HG03139 (cell line): ENCODE data around the gene PRKCZ.
"Not testable (repeated sequence)": the region's sequence is repeated elsewhere in the genome, so short reads cannot be mapped to it uniquely, and the experiment has no call there.

Experiments
- ATAC-seq: cut with Tn5 transposase; IDR thresholded peaks from one replicate; pipeline ENCODE4 v1.9.1; 2021; ENCODE audit not compliant: unreplicated experiment

Gene PRKCZ

DNA sequence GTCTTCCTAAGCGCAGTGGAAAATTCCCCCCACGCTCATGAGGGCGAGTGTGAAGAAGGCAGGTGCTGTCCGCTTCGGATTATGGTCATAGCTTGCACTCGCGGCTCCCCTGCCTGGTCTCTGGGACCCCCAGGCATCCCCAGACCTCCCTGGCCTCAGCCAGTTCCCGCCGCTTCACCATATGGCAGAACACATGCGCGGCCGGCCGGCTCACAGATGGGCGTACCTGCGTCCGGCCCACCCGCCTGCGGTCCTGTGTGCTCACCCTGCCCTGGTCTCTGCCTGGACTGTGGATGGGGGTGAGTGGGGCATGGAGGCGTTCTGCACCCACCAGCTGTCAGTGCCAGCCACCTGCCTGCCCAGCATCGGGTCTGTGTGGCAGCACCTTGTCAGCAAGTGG, 34.1 kb downstream of the PRKCZ start:
- ATAC-seq = no peak

DNA sequence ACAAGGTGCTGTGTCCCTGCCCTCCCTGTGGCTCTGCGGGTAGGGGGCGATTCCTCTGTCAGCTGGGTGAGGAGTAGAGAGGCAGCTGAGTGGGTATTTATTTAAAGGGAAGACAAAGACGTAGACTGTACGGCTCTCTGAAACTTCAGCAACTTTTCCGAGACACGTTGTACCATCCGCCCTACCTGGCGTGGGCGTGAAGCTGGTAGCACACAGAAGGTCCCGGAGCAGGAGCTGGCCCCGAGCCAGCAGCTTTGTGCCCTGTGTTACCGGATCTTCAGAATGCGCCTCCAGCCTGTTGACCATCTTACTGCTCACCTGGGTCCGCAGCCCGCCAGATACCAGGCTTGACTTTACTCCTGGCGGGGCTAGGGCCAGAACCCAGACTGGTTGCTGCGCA, 34.9 kb downstream of the PRKCZ start:
- no peak for ATAC-seq

DNA sequence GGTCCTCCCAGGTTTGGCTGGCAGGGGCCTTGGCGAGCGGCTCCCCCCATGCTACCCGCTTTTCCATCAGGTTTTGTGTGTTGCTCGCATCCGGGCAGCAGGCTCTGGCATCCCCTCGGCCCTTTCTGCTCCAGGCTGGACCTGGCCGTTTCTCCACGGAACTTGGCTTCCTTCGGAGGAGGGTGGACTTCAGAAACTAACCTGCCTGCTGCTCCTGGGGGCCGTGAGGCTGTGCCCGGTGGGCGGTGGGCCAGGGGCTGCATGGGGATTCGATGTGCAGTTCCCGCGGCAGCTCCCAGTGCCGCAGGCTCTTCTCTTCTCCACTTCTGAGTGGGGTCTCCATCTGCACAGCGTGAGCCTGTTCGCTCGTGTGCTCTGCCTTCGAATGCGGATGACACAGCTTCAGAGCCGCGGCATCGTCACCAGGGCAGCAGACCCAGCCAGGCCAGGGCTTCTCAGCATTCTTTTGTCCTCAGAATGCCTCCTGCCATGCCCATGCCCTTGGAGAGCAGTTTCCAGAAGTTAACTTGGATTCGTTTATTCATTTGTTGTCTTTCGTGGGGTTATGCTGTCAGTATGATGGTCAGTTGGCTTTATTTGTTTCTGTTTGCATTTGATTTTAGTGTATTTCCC, 36.4 kb downstream of the PRKCZ start:
- ATAC-seq = no peak

DNA sequence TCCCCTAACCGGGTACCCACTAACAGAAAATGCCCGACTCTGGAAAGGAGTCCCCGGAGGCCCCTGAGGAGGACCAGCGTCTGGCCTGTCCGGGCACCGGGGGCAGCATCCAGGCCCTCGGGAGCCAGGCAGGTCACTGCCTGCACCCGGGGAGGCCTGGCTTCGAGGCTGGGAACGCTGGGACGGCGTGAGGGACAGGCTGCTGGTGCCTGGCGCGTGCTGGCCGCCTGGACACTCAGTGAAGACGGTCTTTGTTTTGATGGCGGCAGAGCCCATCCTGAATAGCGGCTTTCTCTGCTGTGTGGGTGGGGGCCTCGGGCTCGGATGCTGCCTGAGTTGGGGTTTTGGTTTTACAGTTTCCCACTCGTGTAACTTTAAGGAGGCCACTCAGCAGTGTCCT, 37.6 kb downstream of the PRKCZ start:
- ATAC-seq = no peak

DNA sequence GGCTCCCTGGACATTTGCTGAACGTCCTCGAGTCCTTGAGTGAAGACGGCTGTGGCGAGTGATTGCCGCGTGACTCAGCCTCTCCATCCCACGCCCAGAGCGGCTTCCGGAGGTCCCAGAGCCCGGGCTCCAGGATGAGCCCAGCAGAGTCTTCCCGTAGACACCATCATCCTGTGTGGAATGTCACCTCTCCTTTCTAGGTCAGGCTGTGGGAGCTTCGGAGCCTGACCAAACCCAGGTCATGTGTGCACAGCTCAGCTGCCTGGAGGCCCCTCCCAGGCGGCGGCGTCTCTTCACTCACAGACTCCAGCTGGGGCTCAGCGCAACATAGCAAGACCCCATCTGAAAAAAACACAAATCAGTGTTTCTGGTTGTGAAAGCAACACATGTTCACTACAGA, 38.2 kb downstream of the PRKCZ start:
- ATAC-seq = no peak

DNA sequence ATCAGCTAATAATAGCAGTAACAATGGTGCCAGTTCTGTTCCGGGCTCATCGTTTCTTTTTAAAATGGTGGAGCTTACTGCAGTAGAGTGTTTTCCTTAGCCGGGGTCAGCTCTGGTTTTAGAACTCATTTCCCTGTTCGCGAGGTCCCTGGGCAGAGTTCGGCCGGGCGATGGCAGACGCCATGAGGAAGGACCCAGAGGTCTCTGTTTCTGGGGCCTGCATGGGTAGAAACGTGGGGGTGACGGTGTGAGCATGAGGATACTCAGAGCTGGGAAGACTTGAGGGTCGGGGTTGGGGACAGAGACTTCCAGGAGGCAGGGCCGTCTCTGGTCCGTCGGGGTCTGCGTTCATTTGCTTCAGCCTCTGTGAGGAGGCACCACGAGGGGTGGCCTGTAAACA, 38.8 kb downstream of the PRKCZ start:
- no peak for ATAC-seq

DNA sequence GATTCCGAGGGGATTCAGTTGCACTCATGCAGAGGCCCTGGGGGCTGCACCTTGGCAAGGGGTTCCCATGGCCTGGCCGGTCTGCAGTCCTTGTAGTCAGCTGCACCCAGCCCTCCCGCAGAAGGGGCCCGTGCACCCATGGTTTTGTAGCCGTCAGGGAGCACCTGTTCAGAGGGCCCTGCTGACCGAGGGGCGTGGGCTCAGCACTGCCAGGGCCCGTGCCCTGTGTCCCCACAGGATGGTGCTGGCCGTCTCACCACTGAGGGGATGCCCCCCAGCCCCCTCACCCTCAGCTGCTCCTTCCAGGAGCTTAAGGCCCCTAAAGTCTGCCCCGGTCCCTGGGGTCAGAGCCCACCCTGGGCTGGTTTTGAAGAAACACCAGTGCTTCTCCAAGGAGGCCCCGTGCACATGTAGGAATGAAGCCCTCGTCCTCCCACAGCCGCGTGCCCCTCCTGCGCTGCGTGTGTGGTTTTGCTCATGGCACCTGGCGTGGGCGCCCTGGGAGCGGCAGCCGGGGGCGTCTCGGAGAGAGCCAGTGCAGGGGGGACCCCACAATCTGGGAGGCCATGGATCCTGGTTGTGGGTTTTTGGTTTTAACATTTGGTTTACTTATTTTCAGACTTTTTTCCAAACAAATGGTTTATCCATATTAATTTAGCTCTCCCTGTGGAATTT, 40.1 kb downstream of the PRKCZ start:
- no peak for ATAC-seq

DNA sequence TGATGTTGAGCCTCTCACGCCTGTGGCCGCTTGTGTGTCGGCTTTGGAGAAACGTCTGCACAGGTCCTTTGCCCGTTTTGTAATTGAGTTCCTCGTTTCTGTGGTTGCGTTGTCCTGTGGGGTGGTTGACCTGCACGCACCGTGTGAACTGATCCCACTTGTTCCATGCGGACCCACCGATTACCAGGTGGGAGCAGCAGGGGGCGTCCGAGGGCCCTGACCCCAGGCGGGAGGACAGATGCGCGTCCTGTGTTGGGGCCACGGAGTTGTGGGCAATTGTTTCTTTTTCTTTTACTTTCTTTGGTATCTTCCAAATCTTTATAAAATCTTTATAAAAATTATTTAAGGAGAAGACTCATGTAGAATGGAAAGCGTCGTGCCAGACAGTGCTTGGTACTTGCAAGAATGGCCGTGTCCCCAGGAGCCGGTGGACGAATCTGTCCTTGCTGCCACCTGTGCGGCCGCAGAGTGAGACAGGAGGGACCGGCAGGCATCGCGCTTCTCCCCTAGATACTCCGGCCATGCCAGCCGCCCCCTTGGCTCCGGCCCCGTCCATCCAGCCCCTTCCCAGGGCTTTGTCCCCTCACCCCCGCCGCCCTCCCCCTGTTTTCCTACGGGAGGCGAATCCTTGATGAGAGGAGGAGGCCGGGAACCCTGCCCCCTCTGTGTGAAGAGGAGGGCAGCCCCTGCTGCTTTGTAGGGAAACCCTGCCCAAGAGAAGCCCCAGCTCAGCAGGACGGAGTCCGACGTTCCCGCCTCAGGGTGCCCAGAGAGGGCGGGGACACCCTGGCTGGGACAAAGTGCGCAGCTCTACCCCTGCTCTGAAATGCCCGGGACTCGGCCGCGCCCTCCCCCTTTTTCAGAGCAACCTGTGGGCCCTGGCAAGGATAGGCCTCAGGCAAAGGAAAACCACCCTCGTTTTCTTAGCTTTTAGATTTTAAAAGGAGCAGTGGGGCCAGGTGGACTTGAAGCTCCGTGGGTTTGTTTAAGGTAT, 41.7 kb downstream of the PRKCZ start:
- ATAC-seq = no peak

DNA sequence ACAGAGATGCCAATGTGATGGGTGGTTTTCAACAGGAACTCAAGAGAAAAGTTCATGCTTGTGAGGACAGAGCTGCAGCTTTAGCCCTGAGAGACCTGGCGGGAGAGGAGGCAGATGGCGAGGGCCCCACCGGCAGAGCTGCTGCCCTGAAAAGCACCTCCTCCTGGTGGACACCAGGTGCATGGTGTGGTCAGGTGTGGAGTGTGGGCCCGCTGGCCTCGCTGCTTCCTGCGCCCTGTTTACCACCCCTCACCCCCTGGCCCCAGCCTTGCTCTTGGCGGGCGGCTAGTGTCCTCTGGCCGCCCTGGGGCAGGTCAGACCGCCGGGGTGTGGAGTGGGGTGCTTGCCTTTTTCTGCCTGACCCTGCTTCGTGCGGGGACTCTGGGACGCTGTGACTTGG, 42.8 kb downstream of the PRKCZ start:
- ATAC-seq = no peak

DNA sequence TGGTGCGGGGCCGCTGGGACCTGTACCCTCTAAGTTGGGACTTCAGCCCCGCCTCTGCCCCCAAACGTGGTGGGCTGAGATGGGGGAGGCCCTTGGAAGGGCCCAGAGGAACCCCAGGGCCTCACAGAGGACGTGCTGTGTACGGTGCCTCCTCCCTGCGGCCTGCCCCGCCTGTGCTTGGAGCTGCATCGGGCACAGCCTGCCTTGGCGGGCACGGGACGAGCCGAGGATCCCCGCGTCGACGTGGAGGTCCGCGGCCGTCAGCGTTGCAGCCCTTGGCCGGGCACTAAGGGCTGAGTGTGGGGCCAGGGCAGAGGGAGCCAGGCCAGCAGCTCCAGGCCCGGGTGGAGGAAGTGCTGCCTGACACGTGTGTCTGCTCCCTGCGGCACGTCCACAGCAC, 43.4 kb downstream of the PRKCZ start:
- ATAC-seq = no peak

DNA sequence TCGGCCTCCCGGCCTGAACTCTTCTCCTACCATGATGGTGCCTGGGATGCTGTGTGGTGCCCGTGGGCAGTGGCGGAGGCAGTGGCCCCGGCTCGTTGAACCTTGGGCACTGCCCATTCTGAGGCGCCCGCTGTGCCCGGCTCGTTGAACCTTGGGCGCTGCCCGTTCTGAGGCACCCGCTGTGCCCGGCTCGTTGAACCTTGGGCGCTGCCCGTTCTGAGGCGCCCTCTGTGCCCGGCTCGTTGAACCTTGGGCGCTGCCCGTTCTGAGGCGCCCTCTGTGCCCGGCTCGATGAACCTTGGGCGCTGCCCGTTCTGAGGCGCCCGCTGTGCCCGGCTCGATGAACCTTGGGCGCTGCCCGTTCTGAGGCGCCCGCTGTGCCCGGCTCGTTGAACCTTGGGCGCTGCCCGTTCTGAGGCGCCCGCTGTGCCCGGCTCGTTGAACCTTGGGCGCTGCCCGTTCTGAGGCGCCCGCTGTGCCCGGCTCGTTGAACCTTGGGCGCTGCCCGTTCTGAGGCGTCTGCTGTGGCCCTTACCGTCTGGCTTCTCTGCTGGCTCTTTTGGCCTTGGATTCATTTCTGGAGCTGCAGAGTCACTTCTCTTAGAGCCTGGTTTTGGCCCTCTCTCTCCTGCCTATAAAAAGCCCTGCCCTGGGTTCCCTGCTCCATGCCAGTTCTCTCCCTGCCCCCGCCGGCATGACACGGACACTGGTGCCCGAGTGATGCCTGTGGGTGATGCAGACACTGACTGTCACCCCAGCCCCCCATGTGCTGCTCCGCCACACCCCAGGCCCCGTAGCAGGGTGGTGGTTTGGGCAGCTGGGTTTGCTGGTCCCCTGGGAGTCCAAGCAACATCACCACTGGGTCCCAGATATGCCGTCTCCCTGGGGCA, 44.3 kb downstream of the PRKCZ start:
- ATAC-seq = not testable (repeated sequence)

DNA sequence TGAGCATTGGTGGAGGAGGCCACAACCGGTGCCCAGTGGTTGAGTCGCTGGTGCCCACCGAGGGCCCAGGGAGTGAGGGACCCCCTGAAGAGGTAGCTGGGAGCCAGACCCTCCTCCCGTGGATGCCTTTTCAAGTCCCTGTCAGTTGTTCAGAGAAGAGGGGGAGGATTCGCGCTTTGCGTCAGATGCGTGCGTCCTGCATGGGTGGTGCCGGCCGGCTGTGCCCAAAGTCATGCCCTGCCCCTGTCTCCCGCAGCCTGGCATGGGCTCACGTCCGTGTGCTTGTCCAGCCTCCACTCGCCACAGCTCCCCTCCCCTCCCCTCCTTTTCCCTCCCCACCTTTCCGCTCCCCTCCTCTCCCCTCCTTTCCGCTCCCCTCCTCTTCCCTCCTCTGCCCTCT, 45.2 kb downstream of the PRKCZ start:
- no peak for ATAC-seq

DNA sequence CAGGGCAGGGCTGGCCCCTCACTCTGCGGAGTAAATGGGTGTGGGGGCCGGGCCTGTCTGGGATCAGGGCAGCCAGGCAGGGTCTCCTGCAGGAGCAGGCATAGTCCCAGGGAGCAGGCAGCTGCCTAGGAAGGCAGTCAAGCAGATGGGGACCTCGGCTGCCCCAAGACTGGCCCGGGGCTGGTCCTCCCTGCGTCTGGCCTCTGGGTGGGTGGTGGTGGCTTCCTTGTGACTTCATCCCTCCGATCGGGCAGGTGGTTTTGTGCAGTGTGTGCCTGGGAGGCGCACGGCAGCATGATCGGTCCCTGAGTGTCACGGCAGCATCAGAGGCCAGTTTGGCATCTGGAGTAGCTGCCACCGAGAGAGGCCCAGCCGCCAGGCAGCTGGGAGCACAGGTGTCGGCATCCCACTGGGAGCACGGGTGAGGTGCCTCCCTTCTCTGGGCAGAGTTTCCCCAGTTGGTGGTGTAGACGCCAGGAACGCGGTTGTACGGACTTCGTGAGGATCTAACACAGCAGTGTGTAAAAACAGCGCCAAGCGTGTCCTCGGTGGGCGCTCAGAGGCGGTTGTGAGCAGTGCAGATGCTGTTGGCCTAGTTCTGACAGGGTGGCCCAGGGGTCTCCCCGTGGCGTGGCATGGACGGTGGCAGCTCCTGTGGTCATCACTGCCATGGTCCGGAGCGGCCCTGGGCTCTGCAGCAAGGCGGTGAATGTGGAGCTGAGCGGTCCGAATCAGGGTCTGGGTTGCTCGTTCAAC, 45.9 kb downstream of the PRKCZ start:
- ATAC-seq = no peak

DNA sequence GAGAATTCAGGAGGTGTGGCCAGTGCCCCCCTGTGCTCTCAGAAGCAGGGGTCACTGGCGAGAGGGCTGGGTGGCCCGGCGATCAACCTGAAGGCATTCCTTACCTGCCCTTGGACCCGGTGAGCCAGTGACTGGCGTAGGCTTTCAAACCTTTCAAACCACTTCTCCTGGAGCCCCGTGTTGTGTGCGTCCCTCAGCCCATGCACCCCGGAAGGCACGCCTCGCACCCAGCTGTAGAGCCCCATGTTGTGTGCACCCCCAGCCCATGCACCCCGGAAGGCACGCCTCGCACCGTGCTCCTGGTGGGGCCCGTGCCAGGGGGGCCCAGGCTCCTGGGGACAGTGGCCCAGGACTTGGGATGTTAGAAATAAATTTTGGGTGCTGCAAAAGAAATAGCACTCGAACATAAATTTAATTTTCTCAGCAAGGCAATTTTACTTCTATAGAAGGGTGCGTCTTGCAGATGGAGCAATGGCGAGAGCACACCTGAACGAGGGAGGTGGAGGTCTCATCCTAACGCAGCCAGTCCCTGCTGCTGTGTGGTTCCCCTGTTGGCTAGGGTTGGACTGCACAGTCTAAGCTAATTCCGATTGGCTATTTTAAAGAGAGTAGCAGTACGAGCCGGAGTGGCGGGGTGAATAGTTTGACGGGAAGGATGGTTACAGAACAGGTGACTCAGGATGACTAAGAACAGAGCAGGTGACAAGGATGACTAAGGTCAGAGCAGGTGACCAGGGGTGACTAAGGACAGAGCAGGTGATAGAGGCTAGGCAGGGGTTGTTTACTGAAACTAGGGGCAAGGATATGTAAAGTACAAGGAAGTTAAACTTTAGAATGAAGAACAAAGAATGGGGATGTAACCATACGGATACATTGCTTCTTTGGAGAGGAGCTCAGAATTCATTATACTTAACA, 47.4 kb downstream of the PRKCZ start:
- no peak for ATAC-seq

DNA sequence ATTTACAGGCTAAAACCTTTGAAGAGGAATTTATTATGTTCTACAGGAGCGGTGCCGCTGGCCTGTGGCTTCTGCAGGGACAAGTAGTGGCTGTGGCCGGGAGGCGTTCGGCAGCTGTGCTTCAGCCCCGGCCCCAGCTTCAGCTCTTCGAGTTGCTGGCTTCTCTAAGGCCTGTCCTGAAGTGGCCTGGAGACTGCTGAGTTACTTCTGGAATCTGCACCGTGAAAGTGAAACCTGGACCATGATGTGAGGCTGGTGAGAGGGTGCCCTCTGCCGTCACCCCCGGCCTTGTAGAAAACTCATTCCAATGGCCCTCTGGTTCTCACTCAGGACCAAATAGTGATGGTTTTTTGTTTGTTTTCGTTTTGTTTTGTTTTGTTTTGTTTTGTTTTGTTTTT, 48.1 kb downstream of the PRKCZ start:
- ATAC-seq = no peak

DNA sequence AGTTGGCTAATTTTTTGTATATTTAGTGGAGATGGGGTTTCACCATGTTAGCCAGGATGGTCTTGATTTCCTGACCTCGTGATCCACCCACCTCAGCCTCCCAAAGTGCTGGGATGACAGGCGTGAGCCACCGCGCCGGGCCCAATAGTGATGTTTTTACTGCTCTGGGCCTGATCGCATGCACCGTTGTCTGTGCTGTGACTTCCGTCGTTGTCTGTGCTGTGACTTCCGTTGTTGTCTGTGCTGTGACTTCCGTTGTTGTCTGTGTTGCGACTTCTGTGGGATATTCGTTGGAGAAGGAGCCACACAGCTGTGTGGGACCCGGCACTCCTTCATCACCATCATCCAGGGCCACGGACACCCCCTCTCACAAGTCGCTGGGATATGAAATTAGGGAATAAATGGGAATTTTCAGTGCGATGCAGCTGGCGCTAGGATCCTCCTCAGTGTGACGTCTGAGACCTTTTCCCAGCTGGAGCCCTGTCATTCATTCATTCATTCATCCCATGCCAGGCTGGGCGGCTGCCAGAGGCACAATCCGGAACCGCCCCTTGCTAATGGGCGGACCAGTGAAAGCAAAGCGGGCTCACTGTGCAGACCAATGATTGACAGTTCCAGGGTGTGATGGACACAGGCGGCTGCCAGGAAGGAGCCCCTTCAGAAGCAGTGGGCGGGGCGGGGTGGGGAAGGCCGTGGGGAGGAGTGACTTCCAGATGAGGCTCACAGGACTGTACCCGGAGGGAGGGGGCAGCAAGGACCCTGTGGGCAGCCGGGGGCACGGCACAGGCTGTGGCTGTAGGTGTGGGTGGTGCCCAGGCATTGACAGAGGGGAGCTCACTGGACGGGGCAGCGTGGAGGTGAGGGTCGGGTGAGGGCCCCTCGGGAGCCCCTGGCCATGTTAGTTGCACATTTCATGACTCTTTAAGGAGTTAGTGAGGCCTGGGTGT, 48.9 kb downstream of the PRKCZ start:
- ATAC-seq = no peak

DNA sequence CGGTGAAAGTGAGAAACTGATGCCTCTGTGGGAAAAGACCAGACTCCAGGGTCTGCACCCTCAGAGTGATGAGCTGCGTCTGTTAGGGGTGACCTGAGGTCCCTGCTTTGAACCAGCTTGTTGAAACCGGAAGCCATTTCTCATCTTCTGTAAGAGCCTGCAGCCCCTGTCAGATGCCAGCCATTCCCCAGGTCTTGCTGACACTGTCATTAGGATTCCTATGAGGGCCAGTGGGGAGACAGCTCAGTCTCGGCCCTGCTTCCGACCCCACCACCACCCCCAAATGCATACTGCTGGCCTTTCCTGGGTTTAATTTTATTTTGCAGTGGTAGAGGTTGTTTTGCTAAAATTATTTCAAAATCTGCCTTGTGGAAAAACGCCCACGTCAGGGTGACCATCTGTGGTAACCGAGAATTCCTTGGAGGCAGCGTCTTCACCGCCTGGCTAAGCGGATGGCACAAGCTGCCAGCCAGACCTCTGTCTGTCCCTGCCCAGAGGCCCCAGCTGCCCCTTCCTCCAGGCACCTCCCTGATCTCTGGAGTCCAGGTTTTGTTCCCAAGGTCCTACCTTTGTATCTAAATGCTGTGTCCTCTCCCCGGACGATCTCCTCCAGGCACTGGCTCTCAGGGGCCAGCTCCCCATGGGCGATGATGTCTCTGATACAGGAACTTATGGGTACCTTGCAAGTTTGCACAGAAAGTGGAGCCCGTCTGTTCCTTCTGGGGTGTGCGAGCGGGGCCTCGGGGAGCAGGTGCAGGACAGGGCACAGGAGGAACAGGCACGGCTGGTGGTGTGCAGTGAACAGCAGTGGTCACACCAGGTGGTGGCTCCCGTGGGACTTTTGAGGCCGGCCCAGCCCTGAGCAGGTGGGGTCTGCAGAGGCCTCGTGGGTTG, 49.9 kb downstream of the PRKCZ start:
- no peak for ATAC-seq
